ENCODE results near the gene COG3. TPM values are rescaled to one million over a fixed set of nuclear protein-coding genes. Genes with fewer than 3 reads are reported as not detected.

COG3 gene
- total RNA-seq, 4 donors from 2014 or later = 38.2 to 103 (median 58.5) TPM

GRCh38 chr13:45548281-45548680, 83.5 kb downstream of the COG3 start:
- DNase-seq = no peak
- no peaks in the 10 kb centered on the region for H3K36me3 ChIP-seq
- 68% methylated on average over 6 of the region's 6 CpGs; no CpG with 5 or more reads in 1 of the 2 donors for WGBS, 2 donors (ENCODE audit: low coverage in 1 of 2)
- intact Hi-C loops (cut with DNase I; ENCODE audit: low total_unique reads) = no loop called here
- TF ChIP-seq CTCF (IDR thresholded peaks at IDR 0.05) (no peak), POLR2A (IDR thresholded peaks at IDR 0.05) (no peak), EP300 (IDR thresholded peaks at IDR 0.05; ENCODE audit: low read depth) (no peak), POLR2AphosphoS5 (IDR thresholded peaks at IDR 0.05) (no peak)
- H3K27me3 ChIP-seq = peaks cover 7% of the 10 kb centered on the region
- no peak overlapping the region for H3K27ac ChIP-seq
- H3K4me1 ChIP-seq = no peaks in the 10 kb centered on the region
- in situ Hi-C loops (cut with MboI; ENCODE audit: low pct_ligation_motif_present in 1 of 4, low pct_unique_long_range_greater_than_20kb in 1 of 4, low sequenced_read_pairs in 3 of 4) = no loop called here
- no peaks in the 10 kb centered on the region for H3K9me3 ChIP-seq
- H3K4me3 ChIP-seq = no peak overlapping the region

GRCh38 chr13:45554604-45555109, 89.9 kb downstream of the COG3 start:
- WGBS, 2 donors (ENCODE audit: low coverage in 1 of 2) = 69% methylated on average over 4 of the region's 4 CpGs; no CpG with 5 or more reads in 1 of the 2 donors
- in situ Hi-C loops (cut with MboI; ENCODE audit: low pct_ligation_motif_present in 1 of 4, low pct_unique_long_range_greater_than_20kb in 1 of 4, low sequenced_read_pairs in 3 of 4) = no loop called here

GRCh38 chr13:45564133-45564776, 99.5 kb downstream of the COG3 start:
- intact Hi-C loops (cut with DNase I; ENCODE audit: low total_unique reads) (no loop called here), in situ Hi-C loops (cut with MboI; ENCODE audit: low pct_ligation_motif_present in 1 of 4, low pct_unique_long_range_greater_than_20kb in 1 of 4, low sequenced_read_pairs in 3 of 4) (no loop called here)
- WGBS, 2 donors (ENCODE audit: low coverage in 1 of 2) = 33 to 74% methylated on average over 2 to 3 of the region's 3 CpGs
- Histone ChIP-seq H3K27ac (no peak overlapping the region), H3K9me3 (no peaks in the 10 kb centered on the region), H3K4me1 (no peaks in the 10 kb centered on the region), H3K4me3 (no peak overlapping the region), H3K27me3 (no peaks in the 10 kb centered on the region), H3K36me3 (no peaks in the 10 kb centered on the region)
- TF ChIP-seq POLR2AphosphoS5 (IDR thresholded peaks at IDR 0.05) = no peak
- TF ChIP-seq POLR2A (IDR thresholded peaks at IDR 0.05) = no peak
- TF ChIP-seq CTCF (IDR thresholded peaks at IDR 0.05) = no peak
- no peak for TF ChIP-seq EP300 (IDR thresholded peaks at IDR 0.05; ENCODE audit: low read depth)
- DNase-seq = no peak

More at GRCh38 chr13:45554604-45555109, 89.9 kb downstream of the COG3 start:
- Histone ChIP-seq H3K4me1 (no peaks in the 10 kb centered on the region), H3K27me3 (no peaks in the 10 kb centered on the region), H3K4me3 (no peak overlapping the region), H3K9me3 (no peaks in the 10 kb centered on the region), H3K36me3 (no peaks in the 10 kb centered on the region), H3K27ac (no peak overlapping the region)
- intact Hi-C loops (cut with DNase I; ENCODE audit: low total_unique reads) = no loop called here
- TF ChIP-seq POLR2AphosphoS5 (IDR thresholded peaks at IDR 0.05) = no peak
- no peak for TF ChIP-seq CTCF (IDR thresholded peaks at IDR 0.05)
- TF ChIP-seq EP300 (IDR thresholded peaks at IDR 0.05; ENCODE audit: low read depth) = no peak
- TF ChIP-seq POLR2A (IDR thresholded peaks at IDR 0.05) = no peak
- DNase-seq = no peak

- TF ChIP-seq POLR2AphosphoS5 (IDR thresholded peaks at IDR 0.05) = no peak
- no peak for TF ChIP-seq POLR2A (IDR thresholded peaks at IDR 0.05)
- no peak for TF ChIP-seq EP300 (IDR thresholded peaks at IDR 0.05; ENCODE audit: low read depth)
- TF ChIP-seq CTCF (IDR thresholded peaks at IDR 0.05) = no peak
- in situ Hi-C loops (cut with MboI; ENCODE audit: low pct_ligation_motif_present in 1 of 4, low pct_unique_long_range_greater_than_20kb in 1 of 4, low sequenced_read_pairs in 3 of 4) (no loop called here), intact Hi-C loops (cut with DNase I; ENCODE audit: low total_unique reads) (no loop called here)
- no peaks in the 10 kb centered on the region for H3K36me3 ChIP-seq
- H3K27ac ChIP-seq = no peak overlapping the region
- no peak overlapping the region for H3K4me3 ChIP-seq
- H3K9me3 ChIP-seq = no peaks in the 10 kb centered on the region
- no peaks in the 10 kb centered on the region for H3K27me3 ChIP-seq
- DNase-seq = no peak
- H3K4me1 ChIP-seq = no peaks in the 10 kb centered on the region
Measured at GRCh38 chr13:45565331-45565730, 100.6 kb downstream of the COG3 start.

Measured in transverse colon (tissue), 4 donors.